AG20443 (cell line): Measurements from ENCODE around the gene THG1L.
A peak's percentile ranks its signal among the peaks of the same experiment; 100 is the strongest.
"Not testable (repeated sequence)": the region's sequence is repeated elsewhere in the genome, so short reads cannot be mapped to it uniquely, and the experiment has no call there.

ENCODE experiments used
- DNase-seq: peaks from one replicate; pipeline ENCODE4 v3.0.0; 2012; ENCODE audit warnings: low spot score, mixed read lengths

THG1L gene

GRCh38 chr5:157727858-157728257 lies 3.4 kb upstream of the THG1L start:
- not testable (repeated sequence) for DNase-seq

- no peak for DNase-seq
Measured at GRCh38 chr5:157729858-157730257, 1.4 kb upstream of the THG1L start.

- DNase-seq = no peak
Measured at GRCh38 chr5:157730900-157731271, 334 bp upstream of the THG1L start.

GRCh38 chr5:157732130-157732514 lies 902 bp downstream of the THG1L start:
- no peak for DNase-seq

- no peak for DNase-seq
Measured at GRCh38 chr5:157732596-157733262, 1.5 kb downstream of the THG1L start.

- no peak for DNase-seq
Measured at GRCh38 chr5:157734436-157734835, 3.2 kb downstream of the THG1L start.

GRCh38 chr5:157735991-157736390 lies 4.8 kb downstream of the THG1L start:
- no peak for DNase-seq

GRCh38 chr5:157739388-157740228 lies 8.4 kb downstream of the THG1L start:
- no peak for DNase-seq

- DNase-seq = peak; percentile 35
Measured at GRCh38 chr5:157740229-157740610, 9.0 kb downstream of the THG1L start.

GRCh38 chr5:157741131-157741530 lies 9.9 kb downstream of the THG1L start:
- no peak for DNase-seq

- peak; percentile 98 for DNase-seq
Measured at GRCh38 chr5:157743163-157744050, 12.2 kb downstream of the THG1L start, which contains the start of gene LSM11. LSM11 (plus strand) TSS chr5:157743712; CDS start chr5:157743751, 39 bp downstream.

GRCh38 chr5:157744051-157745011 lies 13.1 kb downstream of the THG1L start:
- DNase-seq = peak; percentile 37

- no peak for DNase-seq
Measured at GRCh38 chr5:157745041-157745456, 13.8 kb downstream of the THG1L start.

- no peak for DNase-seq
Measured at GRCh38 chr5:157747173-157747740, 16.0 kb downstream of the THG1L start.

- no peak for DNase-seq
Measured at GRCh38 chr5:157747766-157748700, 16.8 kb downstream of the THG1L start.

GRCh38 chr5:157748760-157749461 lies 17.7 kb downstream of the THG1L start:
- peak; percentile 77 for DNase-seq

GRCh38 chr5:157749462-157749799 lies 18.2 kb downstream of the THG1L start:
- DNase-seq = no peak

- DNase-seq = peak; percentile 44
Measured at GRCh38 chr5:157750320-157750719, 19.1 kb downstream of the THG1L start.

GRCh38 chr5:157756122-157756521 lies 24.9 kb downstream of the THG1L start:
- DNase-seq = no peak
